ENCODE measurements around the gene ANP32E. TPM values are rescaled to one million over a fixed set of nuclear protein-coding genes. Genes with fewer than 3 reads are reported as not detected.

The ANP32E gene
- total and polyA plus RNA-seq, 3 donors from 2014 or later: 8.9 to 11.8 (median 10.5) TPM

DNA sequence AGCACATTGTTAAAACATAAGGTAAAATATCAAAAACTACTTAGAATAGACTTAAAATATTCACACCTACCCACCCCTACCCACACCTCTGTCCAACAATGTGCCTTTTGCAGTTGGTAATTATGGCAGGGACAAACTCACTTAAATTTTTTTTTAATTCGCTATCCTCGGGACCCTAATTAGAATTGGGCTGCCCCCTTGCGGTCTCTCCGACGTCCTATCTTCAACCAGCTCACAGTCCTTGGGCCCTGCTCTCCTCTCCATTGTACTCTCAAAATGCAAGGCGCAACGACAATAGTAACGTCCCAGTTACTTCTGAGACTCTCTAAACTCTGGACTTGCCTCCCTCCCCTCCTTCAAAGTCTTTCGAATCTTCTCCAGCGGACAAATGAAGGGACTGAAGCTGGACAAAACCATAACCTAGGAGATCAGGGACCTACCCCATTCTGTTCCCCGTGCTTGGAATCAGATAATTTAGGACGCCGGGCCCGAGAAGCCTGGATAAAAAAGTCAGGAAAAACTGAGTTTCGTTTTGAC lies 45.4 kb upstream of the ANP32E start:
- H3K27ac ChIP-seq: peak overlapping the region; percentile 89 to 94
- no peaks in the 10 kb centered on the region for H3K36me3 ChIP-seq (ENCODE audit: low read depth, missing control alignments)
- peak; percentile 90 for DNase-seq
- intact Hi-C loops (cut with DNase I; ENCODE audit: low total_unique reads): no loop called here
- peak overlapping the region; percentile 60 to 65 for H3K4me3 ChIP-seq
- TF ChIP-seq, protein P1, sequence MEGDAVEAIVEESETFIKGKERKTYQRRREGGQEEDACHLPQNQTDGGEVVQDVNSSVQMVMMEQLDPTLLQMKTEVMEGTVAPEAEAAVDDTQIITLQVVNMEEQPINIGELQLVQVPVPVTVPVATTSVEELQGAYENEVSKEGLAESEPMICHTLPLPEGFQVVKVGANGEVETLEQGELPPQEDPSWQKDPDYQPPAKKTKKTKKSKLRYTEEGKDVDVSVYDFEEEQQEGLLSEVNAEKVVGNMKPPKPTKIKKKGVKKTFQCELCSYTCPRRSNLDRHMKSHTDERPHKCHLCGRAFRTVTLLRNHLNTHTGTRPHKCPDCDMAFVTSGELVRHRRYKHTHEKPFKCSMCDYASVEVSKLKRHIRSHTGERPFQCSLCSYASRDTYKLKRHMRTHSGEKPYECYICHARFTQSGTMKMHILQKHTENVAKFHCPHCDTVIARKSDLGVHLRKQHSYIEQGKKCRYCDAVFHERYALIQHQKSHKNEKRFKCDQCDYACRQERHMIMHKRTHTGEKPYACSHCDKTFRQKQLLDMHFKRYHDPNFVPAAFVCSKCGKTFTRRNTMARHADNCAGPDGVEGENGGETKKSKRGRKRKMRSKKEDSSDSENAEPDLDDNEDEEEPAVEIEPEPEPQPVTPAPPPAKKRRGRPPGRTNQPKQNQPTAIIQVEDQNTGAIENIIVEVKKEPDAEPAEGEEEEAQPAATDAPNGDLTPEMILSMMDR (IDR thresholded peaks at IDR 0.05): peak; percentile 68 to 82 (median 70)
- TF ChIP-seq POLR2A (IDR thresholded peaks at IDR 0.05): no peak
- peaks cover 15% of the 10 kb centered on the region for H3K4me1 ChIP-seq
- WGBS, 2 donors: 0 to 1% methylated on average over 15 of the region's 15 CpGs
- no peaks in the 10 kb centered on the region for H3K9me3 ChIP-seq
- H3K27me3 ChIP-seq: no peaks in the 10 kb centered on the region

- Histone ChIP-seq H3K4me1 (peaks cover 15% of the 10 kb centered on the region), H3K4me3 (no peak overlapping the region), H3K27ac (peak overlapping the region in 1 of 2 donors; percentile 94), H3K27me3 (no peaks in the 10 kb centered on the region), H3K9me3 (no peaks in the 10 kb centered on the region), H3K36me3 (ENCODE audit: low read depth, missing control alignments) (no peaks in the 10 kb centered on the region)
- intact Hi-C loops (cut with DNase I; ENCODE audit: low total_unique reads): no loop called here
- WGBS, 2 donors: 66 to 72% methylated on average over 6 of the region's 6 CpGs
- no peak for DNase-seq
- no peak for TF ChIP-seq POLR2A (IDR thresholded peaks at IDR 0.05)
- TF ChIP-seq, protein P1 (IDR thresholded peaks at IDR 0.05): no peak
Measured at GRCh38 chr1:150280138-150280707, 44.3 kb upstream of the ANP32E start.

GRCh38 chr1:150273311-150273710 lies 37.4 kb upstream of the ANP32E start:
- Histone ChIP-seq H3K9me3 (no peaks in the 10 kb centered on the region), H3K36me3 (ENCODE audit: low read depth, missing control alignments) (no peaks in the 10 kb centered on the region), H3K4me3 (no peak overlapping the region), H3K27ac (peak overlapping the region in 1 of 2 donors; percentile 86), H3K4me1 (peaks cover 6% of the 10 kb centered on the region), H3K27me3 (no peaks in the 10 kb centered on the region)
- TF ChIP-seq, protein P1 (IDR thresholded peaks at IDR 0.05): no peak
- TF ChIP-seq POLR2A (IDR thresholded peaks at IDR 0.05): no peak
- intact Hi-C loops (cut with DNase I; ENCODE audit: low total_unique reads): no loop called here
- 54 to 65% methylated on average over 1 of the region's 1 CpG for WGBS, 2 donors
- DNase-seq: no peak

DNA sequence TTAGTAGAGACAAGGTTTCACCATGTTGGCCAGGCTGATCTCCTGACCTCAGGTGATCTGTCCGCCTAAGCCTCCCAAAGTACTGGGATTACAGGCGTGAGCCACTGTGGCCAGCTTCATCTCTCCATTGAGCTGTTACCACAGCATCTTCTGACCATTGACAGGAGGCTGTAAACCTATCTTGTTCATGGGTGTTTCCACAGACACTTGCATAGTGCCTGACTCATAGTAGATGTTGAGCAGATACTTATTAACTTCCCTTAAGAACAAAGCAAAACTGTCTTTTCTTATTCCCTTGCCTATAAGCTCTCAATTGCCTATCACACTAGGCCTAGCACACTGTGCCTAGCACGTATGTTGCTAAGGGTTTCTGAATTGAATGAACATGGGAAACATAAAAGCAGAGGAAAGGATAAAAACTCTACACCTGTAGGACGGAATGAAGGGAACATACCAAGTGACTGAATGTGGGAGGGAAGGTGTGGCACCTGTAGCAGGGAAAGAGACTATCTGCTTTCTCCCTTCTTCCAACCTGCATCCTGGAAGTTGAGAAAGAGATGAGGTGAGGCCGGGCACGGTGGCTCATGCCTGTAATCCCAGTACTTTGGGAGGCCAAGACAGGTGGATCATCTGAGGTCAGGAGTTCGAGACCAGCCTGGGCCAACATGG lies 35.5 kb upstream of the ANP32E start:
- Histone ChIP-seq H3K27ac (peak overlapping the region in 1 of 2 donors; percentile 86), H3K4me1 (peaks cover 19% of the 10 kb centered on the region), H3K27me3 (no peaks in the 10 kb centered on the region), H3K36me3 (ENCODE audit: low read depth, missing control alignments) (no peaks in the 10 kb centered on the region), H3K4me3 (no peak overlapping the region), H3K9me3 (no peaks in the 10 kb centered on the region)
- 89 to 93% methylated on average over 7 of the region's 7 CpGs for WGBS, 2 donors
- intact Hi-C loops (cut with DNase I; ENCODE audit: low total_unique reads): no loop called here
- no peak for TF ChIP-seq POLR2A (IDR thresholded peaks at IDR 0.05)
- TF ChIP-seq, protein P1 (IDR thresholded peaks at IDR 0.05): no peak
- DNase-seq: no peak
